Heart right ventricle (tissue), 16 donors: Measurements from ENCODE around the gene LRRC47. TPM values are rescaled to one million over a fixed set of nuclear protein-coding genes. Genes with fewer than 3 reads are reported as not detected.

ENCODE experiments used
- ATAC-seq, 8 donors: fragments of 200-7000 bp; cut with Tn5 transposase; one replicate each; pipeline ENCODE4 v1.9.1; 2020; ENCODE audit warnings: mild to moderate bottlenecking in 8 of 8, moderate library complexity in 8 of 8, moderate number of reproducible peaks in 1 of 8
- DNase-seq, 2 donors: peaks; one replicate each; pipeline ENCODE4 v3.0.0-alpha.2; 2020
- H3K27ac ChIP-seq, 10 donors: fragments of 200-600 bp; sonication (generic) in 2 of 10; one replicate each; pipeline versions ENCODE4 v1.5.0 to v1.8.0; 2020 to 2022; ENCODE audit warnings: mild to moderate bottlenecking in 3 of 10
- H3K27me3 ChIP-seq, 7 donors: fragments of 200-600 bp; one replicate each; pipeline ENCODE4 v1.8.0; 2021 to 2022; ENCODE audit warnings: mild to moderate bottlenecking in 2 of 7
- H3K36me3 ChIP-seq, 9 donors: fragments of 200-600 bp; sonication (generic) in 1 of 9; one replicate each; pipeline versions ENCODE4 v1.5.0 to v1.8.0; 2020 to 2022; ENCODE audit warnings: mild to moderate bottlenecking in 2 of 9
- H3K4me1 ChIP-seq, 9 donors: fragments of 200-600 bp; sonication (generic) in 1 of 9; one replicate each; pipeline versions ENCODE4 v1.5.0 to v1.8.0; 2020 to 2022; ENCODE audit warnings: mild to moderate bottlenecking in 4 of 9
- H3K4me3 ChIP-seq, 10 donors: fragments of 200-600 bp; sonication (generic) in 2 of 10; one replicate each; pipeline versions ENCODE4 v1.5.0 to v1.8.0; 2020 to 2022; ENCODE audit warnings: mild to moderate bottlenecking in 7 of 10, moderate library complexity in 2 of 10
- H3K9me3 ChIP-seq, 11 donors: fragments of 200-600 bp in 10 of 11; sonication (generic) in 2 of 11; one replicate each; pipeline versions ENCODE4 v1.5.0 to v1.8.0; 2013 to 2022; ENCODE audit warnings: mild to moderate bottlenecking in 2 of 11, control low read depth in 1 of 11, moderate library complexity in 1 of 11
- WGBS, 2 donors: extraction: QIAGEN DNeasy Blood & Tissue Kit; methylation state at CpG; one replicate each; pipeline ENCODE4 v1.1.7; 2013; ENCODE audit warnings: inconsistent platforms in 1 of 2; 5-methylcytosine and 5-hydroxymethylcytosine counted together
- intact Hi-C, 10 donors: fragments of 100-400 bp; cut with DNase I; formaldehyde crosslinking; loops; one replicate each; pipeline versions ENCODE4 v1.11.1 to v1.14.2; 2022
- polyA plus RNA-seq, 2 donors: library from polyadenylated mRNA; stranded (reverse); fragments of 200-250 nt; gene quantifications; one replicate each; pipeline ENCODE4 v1.2.3, GENCODE V29; 2013
- total RNA-seq, 10 donors: library from RNA; stranded (reverse); fragmentation: NEBNext Ultra II Directional in 3 of 10; extraction: Animal tissue kit (Norgen Biotek cat#: 25700) in 3 of 10; gene quantifications; one replicate each; pipeline versions ENCODE4 v1.2.1 to v1.2.4, GENCODE V29; 2021 to 2023
- TF ChIP-seq, protein P1 (sequence below), 9 donors: fragments of 200-600 bp; sonication (generic) in 2 of 9; IDR thresholded peaks; one replicate each; pipeline versions ENCODE4 v1.5.0 to v1.8.0; 2021 to 2022; ENCODE audit warnings: antibody characterized with exemption in 9 of 9, mild to moderate bottlenecking in 5 of 9, moderate library complexity in 1 of 9
- donor health status: Arrhythmogenic right ventricular cardiomyopathy.
- donor health status: ischemic (EF 13 %, LVEDD 7.1; RV severe dilation, severe dysfunction).
- donor health status: healthy with polysubstance abuse.
- donor health status: DM: no; HTN: yes; CAD: no.
- donor health status: DM: no; HTN: no; CAD: no.
- donor health status: ischemic (EF 25% LVEDD 6.9; RV normal size, moderate dysfunction).
- donor health status: ischemic (EF 25% LVEDD 5.7; RV mildly dilated, moderate dysfunction).
- donor health status: healthy.
- donor health status: DM: yes; HTN: yes; CAD: no.
- donor health status: Ischemic cardiomyopathy.
- donor health status: ischemic (EF 35%, LVEDD 5.7; RV mildly dilated, moderate dysfunction).
- donor health status: nonischemic (EF 11% LVEDD 7.7; RV severe dilation, severe dysfunction).
- donor health status: DM: yes; HTN: yes; CAD: no.
- donor health status: PGD.
- donor health status: ischemic (EF 29% LVEDD 5.4; RV normal size, mild dysfunction).
- donor health status: nonischemic (EF 23%, LVEDD 6.1; RV moderate dilation, normal function).

Gene LRRC47
- total and polyA plus RNA-seq, 12 donors = 17.6 to 85.4 (median 69.8) TPM

DNA sequence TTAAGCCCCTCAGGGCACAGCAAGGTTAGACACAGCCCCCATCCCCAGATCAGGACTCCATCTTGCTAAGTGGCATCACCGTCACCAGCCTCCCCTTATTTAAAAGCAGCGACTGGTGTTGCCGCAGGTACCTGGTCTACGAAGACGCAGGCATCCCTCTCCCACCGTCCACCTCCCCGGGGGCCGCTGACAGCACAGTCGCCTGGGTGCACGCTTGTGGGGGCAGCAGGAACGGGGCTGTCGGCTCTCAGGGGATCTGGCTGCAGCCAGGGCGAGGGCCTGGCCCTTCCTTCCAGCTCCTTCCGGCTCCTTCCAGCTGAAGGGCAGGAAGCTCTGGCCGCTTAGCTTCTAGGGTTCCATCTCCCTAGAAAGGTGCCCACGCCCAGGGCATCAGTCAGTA lies 61.7 kb downstream of the LRRC47 start:
- Histone ChIP-seq H3K36me3 (peaks cover 0 to 46% (median 8%) of the 10 kb centered on the region in 9 donors), H3K4me3 (no peak overlapping the region), H3K4me1 (peaks cover 0 to 34% (median 11%) of the 10 kb centered on the region in 9 donors), H3K27ac (no peak overlapping the region), H3K9me3 (no peaks in the 10 kb centered on the region), H3K27me3 (peaks cover 0 to 15% (median 7%) of the 10 kb centered on the region in 7 donors)
- intact Hi-C loops = no loop called here
- WGBS, 2 donors = 87 to 89% methylated on average over 16 of the region's 16 CpGs
- no peak for ATAC-seq
- TF ChIP-seq, protein P1, sequence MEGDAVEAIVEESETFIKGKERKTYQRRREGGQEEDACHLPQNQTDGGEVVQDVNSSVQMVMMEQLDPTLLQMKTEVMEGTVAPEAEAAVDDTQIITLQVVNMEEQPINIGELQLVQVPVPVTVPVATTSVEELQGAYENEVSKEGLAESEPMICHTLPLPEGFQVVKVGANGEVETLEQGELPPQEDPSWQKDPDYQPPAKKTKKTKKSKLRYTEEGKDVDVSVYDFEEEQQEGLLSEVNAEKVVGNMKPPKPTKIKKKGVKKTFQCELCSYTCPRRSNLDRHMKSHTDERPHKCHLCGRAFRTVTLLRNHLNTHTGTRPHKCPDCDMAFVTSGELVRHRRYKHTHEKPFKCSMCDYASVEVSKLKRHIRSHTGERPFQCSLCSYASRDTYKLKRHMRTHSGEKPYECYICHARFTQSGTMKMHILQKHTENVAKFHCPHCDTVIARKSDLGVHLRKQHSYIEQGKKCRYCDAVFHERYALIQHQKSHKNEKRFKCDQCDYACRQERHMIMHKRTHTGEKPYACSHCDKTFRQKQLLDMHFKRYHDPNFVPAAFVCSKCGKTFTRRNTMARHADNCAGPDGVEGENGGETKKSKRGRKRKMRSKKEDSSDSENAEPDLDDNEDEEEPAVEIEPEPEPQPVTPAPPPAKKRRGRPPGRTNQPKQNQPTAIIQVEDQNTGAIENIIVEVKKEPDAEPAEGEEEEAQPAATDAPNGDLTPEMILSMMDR (IDR thresholded peaks at IDR 0.05) = no peak
- no peak for DNase-seq

DNA sequence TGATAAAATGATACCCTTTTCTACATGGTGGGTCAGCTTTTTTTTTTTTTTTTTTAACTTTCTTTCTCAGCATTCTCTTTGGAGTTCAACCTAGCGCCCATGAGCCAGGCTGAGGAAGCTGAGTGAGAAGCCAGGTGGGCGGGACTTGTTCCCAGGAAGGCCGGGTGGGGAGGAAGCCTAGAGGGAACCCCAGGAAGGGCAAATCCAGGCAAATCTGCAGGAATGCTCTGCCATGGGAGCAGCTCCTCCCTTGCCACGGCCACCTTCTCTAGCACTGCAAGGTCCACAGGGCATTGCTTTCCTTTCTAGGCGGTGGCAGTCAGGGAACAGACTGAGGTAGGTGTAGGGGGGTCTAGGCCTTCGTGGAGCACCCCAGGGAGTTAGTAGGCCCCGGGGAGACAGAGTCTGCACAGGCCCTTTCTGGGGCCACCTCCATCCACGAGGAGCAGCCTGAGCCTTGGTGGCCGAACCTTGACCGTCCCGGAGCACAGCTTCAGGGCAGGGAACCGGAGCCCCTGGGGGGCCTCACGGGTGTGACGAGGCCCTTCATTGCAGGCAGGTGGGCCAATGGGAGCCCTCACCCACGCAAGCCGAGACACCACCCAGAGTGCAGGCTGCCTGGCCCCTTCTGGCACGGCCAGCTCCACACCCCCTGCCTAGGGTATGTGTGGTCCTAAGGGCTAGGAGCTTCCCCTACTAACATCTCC lies 62.3 kb downstream of the LRRC47 start:
- H3K27ac ChIP-seq = no peak overlapping the region
- H3K27me3 ChIP-seq = peaks cover 0 to 20% (median 7%) of the 10 kb centered on the region in 7 donors
- DNase-seq = no peak
- intact Hi-C loops = no loop called here
- 88 to 89% methylated on average over 17 of the region's 17 CpGs for WGBS, 2 donors
- TF ChIP-seq, protein P1 (IDR thresholded peaks at IDR 0.05) = no peak
- H3K36me3 ChIP-seq = peaks cover 0 to 45% (median 8%) of the 10 kb centered on the region in 9 donors
- peak in 1 of 8 donors; percentile 3 for ATAC-seq
- H3K4me3 ChIP-seq = no peak overlapping the region
- peaks cover 0 to 34% (median 11%) of the 10 kb centered on the region in 9 donors for H3K4me1 ChIP-seq
- no peaks in the 10 kb centered on the region for H3K9me3 ChIP-seq

DNA sequence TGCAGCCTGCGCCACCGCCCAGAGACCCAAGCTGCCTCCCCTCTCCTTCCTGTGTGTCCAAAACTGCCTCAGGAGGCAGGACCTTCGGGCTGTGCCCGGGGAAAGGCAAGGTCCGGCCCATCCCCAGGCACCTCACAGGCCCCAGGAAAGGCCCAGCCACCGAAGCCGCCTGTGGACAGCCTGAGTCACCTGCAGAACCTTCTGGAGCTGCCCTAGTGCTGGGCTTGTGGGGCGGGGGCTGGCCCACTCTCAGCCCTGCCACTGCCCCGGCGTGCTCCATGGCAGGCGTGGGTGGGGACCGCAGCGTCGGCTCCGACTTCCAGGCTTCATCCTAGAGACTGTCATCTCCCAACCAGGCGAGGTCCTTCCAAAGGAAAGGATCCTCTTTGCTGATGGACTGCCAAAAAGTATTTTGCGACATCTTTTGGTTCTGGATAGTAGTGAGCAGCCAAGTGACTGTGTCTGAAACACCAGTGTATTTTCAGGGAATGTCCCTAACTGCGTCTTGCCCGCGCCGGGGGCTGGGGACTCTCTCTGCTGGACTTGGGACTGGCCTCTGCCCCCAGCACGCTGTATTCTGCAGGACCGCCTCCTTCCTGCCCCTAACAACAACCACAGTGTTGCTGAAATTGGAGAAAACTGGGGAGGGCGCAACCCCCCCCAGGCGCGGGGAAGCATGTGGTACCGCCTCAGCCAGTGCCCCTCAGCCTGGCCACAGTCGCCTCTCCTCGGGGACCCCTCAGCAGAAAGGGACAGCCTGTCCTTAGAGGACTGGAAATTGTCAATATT lies 63.0 kb downstream of the LRRC47 start:
- ATAC-seq = peak in 1 of 8 donors; percentile 9

More for the DNA sequence above, 63.0 kb downstream of the LRRC47 start:
- 73 to 74% methylated on average over 29 of the region's 29 CpGs for WGBS, 2 donors
- TF ChIP-seq, protein P1 (IDR thresholded peaks at IDR 0.05) = no peak
- H3K4me3 ChIP-seq = peak overlapping the region in 1 of 10 donors; percentile 6
- DNase-seq = no peak
- intact Hi-C loops = no loop called here
- peaks cover 0 to 34% (median 11%) of the 10 kb centered on the region in 9 donors for H3K4me1 ChIP-seq
- peaks cover 0 to 38% (median 5%) of the 10 kb centered on the region in 9 donors for H3K36me3 ChIP-seq
- H3K9me3 ChIP-seq = no peaks in the 10 kb centered on the region
- H3K27me3 ChIP-seq = peaks cover 0 to 23% (median 7%) of the 10 kb centered on the region in 7 donors
- no peak overlapping the region for H3K27ac ChIP-seq
